Measurements from ENCODE around the gene EML6. TPM values are rescaled to one million over a fixed set of nuclear protein-coding genes. Genes with fewer than 3 reads are reported as not detected.

The EML6 gene
- total RNA-seq, 1 experiment from 2014 or later, result 6.6 TPM

DNA sequence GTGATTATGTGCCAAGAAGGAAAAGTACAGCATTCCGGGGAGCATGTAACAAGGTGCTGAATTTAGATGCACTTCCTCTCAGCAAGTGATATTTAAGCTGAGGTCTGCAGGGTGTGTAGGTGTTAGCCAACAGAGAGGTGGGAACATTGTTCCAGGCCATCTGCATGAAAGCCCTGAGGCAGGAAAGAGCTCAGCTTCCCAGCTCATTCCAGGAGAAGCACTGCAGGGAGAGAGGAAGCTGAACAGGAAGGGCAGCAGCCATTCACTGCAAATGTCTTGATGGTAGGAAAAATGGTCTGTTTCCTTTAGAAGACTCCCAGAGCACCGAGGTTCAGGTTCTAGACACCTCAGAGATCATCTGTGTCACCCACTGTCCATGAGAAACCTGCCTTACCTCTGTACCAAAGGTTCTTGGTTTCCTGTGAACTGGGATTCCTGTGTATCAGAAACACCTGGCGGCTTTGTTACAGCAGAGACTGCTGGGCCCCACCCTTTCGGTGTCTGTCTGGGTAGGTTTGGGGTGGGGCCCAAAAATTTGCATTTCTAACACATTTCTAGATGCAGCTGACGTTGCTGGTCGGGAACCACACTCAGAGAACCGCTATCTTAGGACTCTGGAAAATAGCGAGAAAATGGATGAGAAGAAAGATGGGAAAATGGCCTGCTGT lies 242.8 kb downstream of the EML6 start:
- H3K4me3 ChIP-seq (replicated peaks in 1 of 2; ENCODE audit: low read depth in 1 of 2, low read length in 2 of 2), result no peak overlapping the region
- H3K27me3 ChIP-seq (ENCODE audit: insufficient read depth, low read length), result no peaks in the 10 kb centered on the region
- DNase-seq (ENCODE audit: low read depth, low spot score) (no peak), ATAC-seq (no peak)
- H3K4me2 ChIP-seq (ENCODE audit: low read length), result no peak overlapping the region
- H3K9ac ChIP-seq (ENCODE audit: low read length), result no peak overlapping the region
- no peaks in the 10 kb centered on the region for H3K9me2 ChIP-seq (ENCODE audit: insufficient read depth)
- no peaks in the 10 kb centered on the region for H3K9me3 ChIP-seq (ENCODE audit: control insufficient read depth in 1 of 2, insufficient read depth in 1 of 2, low read depth in 1 of 2, low read length in 2 of 2)
- H3K79me2 ChIP-seq (ENCODE audit: insufficient read depth, low read length), result no peaks in the 10 kb centered on the region
- TF ChIP-seq ELF1 (IDR thresholded peaks at IDR 0.05; ENCODE audit: borderline replicate concordance, low read depth), result no peak
- TF ChIP-seq, protein P1, sequence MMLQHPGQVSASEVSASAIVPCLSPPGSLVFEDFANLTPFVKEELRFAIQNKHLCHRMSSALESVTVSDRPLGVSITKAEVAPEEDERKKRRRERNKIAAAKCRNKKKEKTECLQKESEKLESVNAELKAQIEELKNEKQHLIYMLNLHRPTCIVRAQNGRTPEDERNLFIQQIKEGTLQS (IDR thresholded peaks at IDR 0.05), result no peak
- no peak for TF ChIP-seq ZFX (IDR thresholded peaks at IDR 0.05)
- no peak for TF ChIP-seq CBX3 (IDR thresholded peaks at IDR 0.05; ENCODE audit: low read depth)
- no peak for TF ChIP-seq POLR2A (IDR thresholded peaks at IDR 0.05; ENCODE audit: borderline replicate concordance, extremely low read depth, insufficient read depth, insufficient read length)
- no peak for TF ChIP-seq SP1 (IDR thresholded peaks at IDR 0.05; ENCODE audit: low read depth)
- TF ChIP-seq, protein P2, sequence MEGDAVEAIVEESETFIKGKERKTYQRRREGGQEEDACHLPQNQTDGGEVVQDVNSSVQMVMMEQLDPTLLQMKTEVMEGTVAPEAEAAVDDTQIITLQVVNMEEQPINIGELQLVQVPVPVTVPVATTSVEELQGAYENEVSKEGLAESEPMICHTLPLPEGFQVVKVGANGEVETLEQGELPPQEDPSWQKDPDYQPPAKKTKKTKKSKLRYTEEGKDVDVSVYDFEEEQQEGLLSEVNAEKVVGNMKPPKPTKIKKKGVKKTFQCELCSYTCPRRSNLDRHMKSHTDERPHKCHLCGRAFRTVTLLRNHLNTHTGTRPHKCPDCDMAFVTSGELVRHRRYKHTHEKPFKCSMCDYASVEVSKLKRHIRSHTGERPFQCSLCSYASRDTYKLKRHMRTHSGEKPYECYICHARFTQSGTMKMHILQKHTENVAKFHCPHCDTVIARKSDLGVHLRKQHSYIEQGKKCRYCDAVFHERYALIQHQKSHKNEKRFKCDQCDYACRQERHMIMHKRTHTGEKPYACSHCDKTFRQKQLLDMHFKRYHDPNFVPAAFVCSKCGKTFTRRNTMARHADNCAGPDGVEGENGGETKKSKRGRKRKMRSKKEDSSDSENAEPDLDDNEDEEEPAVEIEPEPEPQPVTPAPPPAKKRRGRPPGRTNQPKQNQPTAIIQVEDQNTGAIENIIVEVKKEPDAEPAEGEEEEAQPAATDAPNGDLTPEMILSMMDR (IDR thresholded peaks at IDR 0.05 in 2 of 3, conservative IDR thresholded peaks at IDR 0.05 in 1 of 3; ENCODE audit: borderline replicate concordance in 1 of 3, insufficient read depth in 1 of 3, low read depth in 2 of 3, low read length in 2 of 3), result no peak
- TF ChIP-seq EZH2phosphoT487 (IDR thresholded peaks at IDR 0.05; ENCODE audit: borderline replicate concordance), result no peak
- no peak for TF ChIP-seq POLR2AphosphoS5 (IDR thresholded peaks at IDR 0.05; ENCODE audit: low read depth, low read length)
- TF ChIP-seq RAD21 (IDR thresholded peaks at IDR 0.05; ENCODE audit: low read depth), result no peak
- TF ChIP-seq, protein P3, sequence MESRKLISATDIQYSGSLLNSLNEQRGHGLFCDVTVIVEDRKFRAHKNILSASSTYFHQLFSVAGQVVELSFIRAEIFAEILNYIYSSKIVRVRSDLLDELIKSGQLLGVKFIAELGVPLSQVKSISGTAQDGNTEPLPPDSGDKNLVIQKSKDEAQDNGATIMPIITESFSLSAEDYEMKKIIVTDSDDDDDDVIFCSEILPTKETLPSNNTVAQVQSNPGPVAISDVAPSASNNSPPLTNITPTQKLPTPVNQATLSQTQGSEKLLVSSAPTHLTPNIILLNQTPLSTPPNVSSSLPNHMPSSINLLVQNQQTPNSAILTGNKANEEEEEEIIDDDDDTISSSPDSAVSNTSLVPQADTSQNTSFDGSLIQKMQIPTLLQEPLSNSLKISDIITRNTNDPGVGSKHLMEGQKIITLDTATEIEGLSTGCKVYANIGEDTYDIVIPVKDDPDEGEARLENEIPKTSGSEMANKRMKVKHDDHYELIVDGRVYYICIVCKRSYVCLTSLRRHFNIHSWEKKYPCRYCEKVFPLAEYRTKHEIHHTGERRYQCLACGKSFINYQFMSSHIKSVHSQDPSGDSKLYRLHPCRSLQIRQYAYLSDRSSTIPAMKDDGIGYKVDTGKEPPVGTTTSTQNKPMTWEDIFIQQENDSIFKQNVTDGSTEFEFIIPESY (IDR thresholded peaks at IDR 0.05; ENCODE audit: extremely low read depth, insufficient replicate concordance, low read length), result no peak
- TF ChIP-seq FOSL1 (IDR thresholded peaks at IDR 0.05; ENCODE audit: low read depth), result no peak
- TF ChIP-seq, protein P4, sequence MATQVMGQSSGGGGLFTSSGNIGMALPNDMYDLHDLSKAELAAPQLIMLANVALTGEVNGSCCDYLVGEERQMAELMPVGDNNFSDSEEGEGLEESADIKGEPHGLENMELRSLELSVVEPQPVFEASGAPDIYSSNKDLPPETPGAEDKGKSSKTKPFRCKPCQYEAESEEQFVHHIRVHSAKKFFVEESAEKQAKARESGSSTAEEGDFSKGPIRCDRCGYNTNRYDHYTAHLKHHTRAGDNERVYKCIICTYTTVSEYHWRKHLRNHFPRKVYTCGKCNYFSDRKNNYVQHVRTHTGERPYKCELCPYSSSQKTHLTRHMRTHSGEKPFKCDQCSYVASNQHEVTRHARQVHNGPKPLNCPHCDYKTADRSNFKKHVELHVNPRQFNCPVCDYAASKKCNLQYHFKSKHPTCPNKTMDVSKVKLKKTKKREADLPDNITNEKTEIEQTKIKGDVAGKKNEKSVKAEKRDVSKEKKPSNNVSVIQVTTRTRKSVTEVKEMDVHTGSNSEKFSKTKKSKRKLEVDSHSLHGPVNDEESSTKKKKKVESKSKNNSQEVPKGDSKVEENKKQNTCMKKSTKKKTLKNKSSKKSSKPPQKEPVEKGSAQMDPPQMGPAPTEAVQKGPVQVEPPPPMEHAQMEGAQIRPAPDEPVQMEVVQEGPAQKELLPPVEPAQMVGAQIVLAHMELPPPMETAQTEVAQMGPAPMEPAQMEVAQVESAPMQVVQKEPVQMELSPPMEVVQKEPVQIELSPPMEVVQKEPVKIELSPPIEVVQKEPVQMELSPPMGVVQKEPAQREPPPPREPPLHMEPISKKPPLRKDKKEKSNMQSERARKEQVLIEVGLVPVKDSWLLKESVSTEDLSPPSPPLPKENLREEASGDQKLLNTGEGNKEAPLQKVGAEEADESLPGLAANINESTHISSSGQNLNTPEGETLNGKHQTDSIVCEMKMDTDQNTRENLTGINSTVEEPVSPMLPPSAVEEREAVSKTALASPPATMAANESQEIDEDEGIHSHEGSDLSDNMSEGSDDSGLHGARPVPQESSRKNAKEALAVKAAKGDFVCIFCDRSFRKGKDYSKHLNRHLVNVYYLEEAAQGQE (IDR thresholded peaks at IDR 0.05; ENCODE audit: low read depth), result no peak
- TF ChIP-seq, protein P5, sequence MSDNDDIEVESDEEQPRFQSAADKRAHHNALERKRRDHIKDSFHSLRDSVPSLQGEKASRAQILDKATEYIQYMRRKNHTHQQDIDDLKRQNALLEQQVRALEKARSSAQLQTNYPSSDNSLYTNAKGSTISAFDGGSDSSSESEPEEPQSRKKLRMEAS (IDR thresholded peaks at IDR 0.05), result no peak
- TF ChIP-seq EGR1 (IDR thresholded peaks at IDR 0.05; ENCODE audit: low read depth), result no peak
- no peak for TF ChIP-seq ZNF274 (IDR thresholded peaks at IDR 0.05; ENCODE audit: low read depth, low read length)
- no peak for TF ChIP-seq CEBPB (IDR thresholded peaks at IDR 0.05; ENCODE audit: low read depth)
- TF ChIP-seq SIN3A (IDR thresholded peaks at IDR 0.05; ENCODE audit: low read depth), result no peak
- intact Hi-C loops (cut with micrococcal nuclease), result no loop called here
- ChIA-PET POLR2A (interaction anchor here (0.9 kb wide), 1 partner anchor 84 kb away, joined by 3 read pairs; the partner anchor contains the start of gene RTN4), CTCF (no interaction called here), RAD21 (ENCODE audit: low non-redundant PET in 1 of 2, low total read pairs in 2 of 2, uncharacterized antibody in 2 of 2, unreplicated experiment in 2 of 2) (no interaction called here)
- no peak overlapping the region for H3K27ac ChIP-seq (ENCODE audit: low read depth, low read length)
- no peaks in the 10 kb centered on the region for H4K20me1 ChIP-seq (ENCODE audit: insufficient read depth)
- no peak overlapping the region for H2AFZ ChIP-seq (ENCODE audit: low read depth, low read length, poor library complexity, severe bottlenecking)
- BruUV-seq (replicated peaks), result no TSS peak
- H3K4me1 ChIP-seq (ENCODE audit: control insufficient read depth in 1 of 2, insufficient read depth in 2 of 2, low read length in 2 of 2), result peaks cover 0 to 5% of the 10 kb centered on the region in 2 experiments; a peak in 1 of 4 replicates
- H3K36me3 ChIP-seq (ENCODE audit: control insufficient read depth in 1 of 2, insufficient read depth in 2 of 2, low read length in 2 of 2), result peaks cover 4 to 12% of the 10 kb centered on the region in 2 experiments; a peak in 2 of 4 replicates

All from HCT116 (cell line).